Measurements from ENCODE around the gene RBM38. TPM values are rescaled to one million over a fixed set of nuclear protein-coding genes. Genes with fewer than 3 reads are reported as not detected.

The RBM38 gene
- total RNA-seq, 1 donor from 2014 or later = 63.1 TPM

GRCh38 chr20:57372581-57373350 is 18.4 kb upstream of the RBM38 start:
- intact Hi-C loops (cut with DNase I) = no loop called here
- DNase-seq (ENCODE audit: low spot score) = no peak

- intact Hi-C loops (cut with DNase I) = no loop called here
Observed at GRCh38 chr20:57374343-57374930, 16.8 kb upstream of the RBM38 start.

GRCh38 chr20:57374931-57375651 is 16.1 kb upstream of the RBM38 start:
- DNase-seq (ENCODE audit: low spot score) = peak; percentile 92
- intact Hi-C loops (cut with DNase I) = no loop called here

More at GRCh38 chr20:57374343-57374930, 16.8 kb upstream of the RBM38 start:
- no peak for DNase-seq (ENCODE audit: low spot score)

- intact Hi-C loops (cut with DNase I) = no loop called here
- DNase-seq (ENCODE audit: low spot score) = no peak
Observed at GRCh38 chr20:57375652-57376230, 15.5 kb upstream of the RBM38 start.

- DNase-seq (ENCODE audit: low spot score) = no peak
- intact Hi-C loops (cut with DNase I) = no loop called here
Observed at GRCh38 chr20:57377350-57377749, 13.8 kb upstream of the RBM38 start.

- intact Hi-C loops (cut with DNase I) = no loop called here
- DNase-seq (ENCODE audit: low spot score) = no peak
Observed at GRCh38 chr20:57378107-57378506, 13.1 kb upstream of the RBM38 start.

- intact Hi-C loops (cut with DNase I) = no loop called here
- no peak for DNase-seq (ENCODE audit: low spot score)
Observed at GRCh38 chr20:57378646-57379262, 12.4 kb upstream of the RBM38 start.

- no peak for DNase-seq (ENCODE audit: low spot score)
- intact Hi-C loops (cut with DNase I) = no loop called here
Observed at GRCh38 chr20:57379263-57379647, 11.9 kb upstream of the RBM38 start.

- peak; percentile 56 for DNase-seq (ENCODE audit: low spot score)
- intact Hi-C loops (cut with DNase I) = loop anchor here (1.0 to 10.0 kb wide), 3 partner anchors 47 to 825 kb away; no protein-coding TSS in a partner anchor
Observed at GRCh38 chr20:57380081-57380750, 11.0 kb upstream of the RBM38 start.

- intact Hi-C loops (cut with DNase I) = loop anchor here (2.0 to 10.0 kb wide), 2 partner anchors 113 to 823 kb away; no protein-coding TSS in a partner anchor
- DNase-seq (ENCODE audit: low spot score) = peak; percentile 93
Observed at GRCh38 chr20:57381596-57382503, 9.3 kb upstream of the RBM38 start.

- intact Hi-C loops (cut with DNase I) = loop anchor here (10.0 kb wide), 1 partner anchor 822 kb away; no protein-coding TSS in a partner anchor
- no peak for DNase-seq (ENCODE audit: low spot score)
Observed at GRCh38 chr20:57382516-57382915, 8.7 kb upstream of the RBM38 start.

GRCh38 chr20:57383447-57384347 is 7.5 kb upstream of the RBM38 start:
- intact Hi-C loops (cut with DNase I) = loop anchor here (10.0 kb wide), 1 partner anchor 821 kb away; no protein-coding TSS in a partner anchor
- DNase-seq (ENCODE audit: low spot score) = no peak

GRCh38 chr20:57384486-57384885 is 6.7 kb upstream of the RBM38 start:
- intact Hi-C loops (cut with DNase I) = loop anchor here (10.0 kb wide), 1 partner anchor 820 kb away; no protein-coding TSS in a partner anchor
- DNase-seq (ENCODE audit: low spot score) = peak; percentile 44

GRCh38 chr20:57384953-57385761 is 6.0 kb upstream of the RBM38 start:
- DNase-seq (ENCODE audit: low spot score) = peak; percentile 70
- intact Hi-C loops (cut with DNase I) = loop anchor here (10.0 kb wide), 1 partner anchor 820 kb away; no protein-coding TSS in a partner anchor

- DNase-seq (ENCODE audit: low spot score) = no peak
- intact Hi-C loops (cut with DNase I) = loop anchor here (10.0 kb wide), 1 partner anchor 819 kb away; no protein-coding TSS in a partner anchor
Observed at GRCh38 chr20:57385940-57386339, 5.3 kb upstream of the RBM38 start.

- DNase-seq (ENCODE audit: low spot score) = no peak
- intact Hi-C loops (cut with DNase I) = loop anchor here (10.0 kb wide), 1 partner anchor 818 kb away; no protein-coding TSS in a partner anchor
Observed at GRCh38 chr20:57386762-57387161, 4.4 kb upstream of the RBM38 start.
